K562 (cell line): Measurements from ENCODE around the gene PDZRN3. TPM values are rescaled to one million over a fixed set of nuclear protein-coding genes. Genes with fewer than 3 reads are reported as not detected.

Experiments used
- ATAC-seq: fragments of 200-7000 bp; cut with Tn5 transposase; 3 replicates; pipeline ENCODE4 v1.9.1; 2020; ENCODE audit warnings: moderate library complexity
- BruUV-seq: library from RNA; stranded (reverse); fragments of 400-500 nt; replicated peaks from 2 replicates; lab custom pipeline; 2021; lab: Mats Ljungman, UMichigan
- CTCF ChIA-PET: fragments of 300-600 bp; formaldehyde crosslinking; extraction: SDS; loops from one replicate; lab custom pipeline; 2021; ENCODE audit warnings: low intra/inter-chr PET ratio; lab: Yijun Ruan, JAX
- POLR2A ChIA-PET: fragments of 300-600, 350-650 bp; sonication (Branson Sonifier 250); formaldehyde crosslinking; extraction: SDS; loops from one replicate; lab custom pipeline; 2021; ENCODE audit warnings: antibody characterized with exemption, inconsistent platforms; lab: Yijun Ruan, JAX
- DNase-seq, 4 experiments: peaks; one replicate each; pipeline versions ENCODE4 v3.0.0 to v3.0.0-alpha.2; 2011 to 2018; ENCODE audit warnings: low spot score in 3 of 4, mixed read lengths in 3 of 4; ENCODE audit errors: extremely low read depth in 1 of 4
- FAIRE-seq: peaks from 2 replicates; lab custom pipeline; 2011; peaks lifted over from hg19 to GRCh38; lab: Jason Lieb, UNC
- H2AFZ ChIP-seq: 2 replicates; pipeline ENCODE4 v1.6.0; 2011; ENCODE audit warnings: low read depth, low read length, control low read depth, inconsistent platforms
- H3K27ac ChIP-seq: fragments of 200-600 bp; 3 replicates; pipeline ENCODE4 v1.8.0; 2011; ENCODE audit warnings: low read depth, mild to moderate bottlenecking, control low read depth, inconsistent platforms, low read length, moderate library complexity, mixed read lengths; ENCODE audit errors: extremely low read depth
- H3K27me3 ChIP-seq, 2 experiments: fragments of 300-600 bp in 1 of 2; 2 replicates in 1 of 2; 3 replicates in 1 of 2; pipeline versions ENCODE4 v1.6.0 to v1.8.0; 2011; ENCODE audit warnings: inconsistent platforms in 2 of 2, low read length in 2 of 2, mild to moderate bottlenecking in 1 of 2, mixed read lengths in 1 of 2, moderate library complexity in 1 of 2; ENCODE audit not compliant: control insufficient read depth in 2 of 2, insufficient read depth in 2 of 2
- H3K36me3 ChIP-seq: fragments of 300-600 bp; 3 replicates; pipeline ENCODE4 v1.8.0; 2011; ENCODE audit warnings: mild to moderate bottlenecking, low read length, inconsistent platforms; ENCODE audit not compliant: control insufficient read depth, insufficient read depth
- H3K4me1 ChIP-seq, 2 experiments: fragments of 200-600 bp in 1 of 2; replicated peaks in 1 of 2; 2 replicates in 1 of 2; 3 replicates in 1 of 2; pipeline versions ENCODE4 v1.5.1 to v1.8.0; 2011; ENCODE audit warnings: inconsistent platforms in 2 of 2, low read length in 2 of 2, mild to moderate bottlenecking in 1 of 2, mixed read lengths in 1 of 2, moderate library complexity in 1 of 2; ENCODE audit not compliant: control insufficient read depth in 2 of 2, insufficient read depth in 2 of 2
- H3K4me2 ChIP-seq: 2 replicates; pipeline ENCODE4 v1.6.1; 2011; ENCODE audit warnings: low read length, control low read depth, inconsistent platforms, mixed read lengths; ENCODE audit not compliant: insufficient read depth
- H3K4me3 ChIP-seq: fragments of 200-600 bp; sonication (generic), shearing (Covaris generic); 2 replicates; pipeline ENCODE4 v1.5.1; 2016; ENCODE audit warnings: control low read depth, inconsistent platforms
- H3K79me2 ChIP-seq: fragments of 200-600 bp; 3 replicates; pipeline ENCODE4 v1.8.0; 2011; ENCODE audit warnings: low read length, inconsistent platforms; ENCODE audit not compliant: control insufficient read depth, insufficient read depth
- H3K9ac ChIP-seq, 2 experiments: 2 replicates each; pipeline versions ENCODE4 v1.6.0 to v1.6.1; 2011; ENCODE audit warnings: low read depth in 2 of 2, low read length in 2 of 2, control low read depth in 1 of 2, inconsistent platforms in 1 of 2, mild to moderate bottlenecking in 1 of 2, mixed read lengths in 1 of 2; ENCODE audit not compliant: insufficient read depth in 1 of 2
- H3K9me1 ChIP-seq: one replicate; pipeline ENCODE4 v1.6.0; 2011; ENCODE audit warnings: inconsistent platforms, mild to moderate bottlenecking, low read length, moderate library complexity; ENCODE audit not compliant: control insufficient read depth, insufficient read depth
- H3K9me3 ChIP-seq: replicated peaks from 2 replicates; pipeline ENCODE4 v1.5.1; 2011; ENCODE audit warnings: low read depth, low read length, inconsistent platforms; ENCODE audit not compliant: control insufficient read depth, insufficient read depth
- H4K20me1 ChIP-seq: replicated peaks from 2 replicates; pipeline ENCODE4 v1.6.1; 2011; ENCODE audit warnings: low read length, inconsistent platforms, mixed read lengths; ENCODE audit not compliant: control insufficient read depth, insufficient read depth
- CHCHD3 ChIP-seq: fragments of 250-450 bp; sonication (Bioruptor Pico); IDR thresholded peaks from 2 replicates; pipeline ENCODE4 v2.1.2; 2022; ENCODE audit warnings: mild to moderate bottlenecking
- FOXM1 ChIP-seq, 2 experiments: fragments of 450-650 bp in 1 of 2; sonication (generic) in 1 of 2; formaldehyde crosslinking in 1 of 2; IDR thresholded peaks; 2 replicates each; pipeline versions ENCODE4 v1.6.1 to v1.9.0; 2017 to 2022; ENCODE audit warnings: low read depth in 2 of 2, mild to moderate bottlenecking in 2 of 2, missing genetic modification reagents in 1 of 2, moderate library complexity in 1 of 2
- HNRNPH1 ChIP-seq: fragments of 200-400 bp; formaldehyde crosslinking; optimal IDR thresholded peaks from 2 replicates; pipeline ENCODE3; 2017; ENCODE audit warnings: low read depth, mild to moderate bottlenecking, low read length, moderate library complexity
- KHSRP ChIP-seq: fragments of 450-650 bp; IDR thresholded peaks from 2 replicates; pipeline ENCODE4 v1.6.1; 2017
- RNF219 ChIP-seq: fragments of 250-450 bp; sonication (Bioruptor Pico); IDR thresholded peaks from 2 replicates; pipeline ENCODE4 v1.5.0; 2022; ENCODE audit warnings: mild to moderate bottlenecking
- SETDB1 ChIP-seq: IDR thresholded peaks from one replicate; pipeline ENCODE4 v1.6.1; 2012; ENCODE audit warnings: low read length, control low read depth, inconsistent platforms
- TAL1 ChIP-seq: fragments of 450-650 bp; IDR thresholded peaks from 2 replicates; pipeline ENCODE4 v1.6.1; 2016; ENCODE audit warnings: mild to moderate bottlenecking
- TRIM28 ChIP-seq: fragments of 450-650 bp; IDR thresholded peaks from 2 replicates; pipeline ENCODE4 v1.6.1; 2017
- USF1 ChIP-seq: sonication (generic); formaldehyde crosslinking; IDR thresholded peaks from 2 replicates; pipeline ENCODE4 v1.9.0; 2022; ENCODE audit warnings: mild to moderate bottlenecking, missing genetic modification reagents
- USF2 ChIP-seq: sonication (generic); formaldehyde crosslinking; IDR thresholded peaks from 2 replicates; pipeline ENCODE4 v1.5.0; 2020; ENCODE audit warnings: missing genetic modification reagents
- ZBTB2 ChIP-seq: fragments of 450-650 bp; IDR thresholded peaks from 2 replicates; pipeline ENCODE4 v1.6.1; 2016; ENCODE audit warnings: antibody characterized with exemption
- ZNF699 ChIP-seq: fragments of 250-450 bp; sonication (Bioruptor Pico); IDR thresholded peaks from 2 replicates; pipeline ENCODE4 v1.8.0; 2021; ENCODE audit warnings: mild to moderate bottlenecking, moderate library complexity; ENCODE audit not compliant: insufficient replicate concordance
- WGBS: fragments of 100-300 bp; shearing (Covaris generic); methylation state at CpG from one replicate; pipeline ENCODE4 v1.1.6; 2016; ENCODE audit warnings: low coverage, mixed read lengths; ENCODE audit not compliant: insufficient coverage; ENCODE audit errors: missing lambda C conversion rate; 5-methylcytosine and 5-hydroxymethylcytosine counted together
- in situ Hi-C: fragments of 300-500 bp; cut with MboI; formaldehyde crosslinking; loops from 4 replicates; pipeline ENCODE4 v1.15.0; 2018; ENCODE audit warnings: inconsistent platforms, mixed read lengths
- intact Hi-C: fragments of 100-400 bp; cut with micrococcal nuclease; formaldehyde crosslinking; loops from 2 replicates; pipeline ENCODE4 v1.14.2; 2022
- polyA plus RNA-seq, 8 experiments: library from polyadenylated mRNA; depleted of rRNA in 4 of 8; stranded (reverse) in 5 of 8; unstranded in 3 of 8; fragments of >200 nt; fragmentation: Nextera tagmentation in 2 of 8; fragmentation: Illumina TruSeq in 1 of 8; extraction: Ambion mirVana in 2 of 8; extraction: Trizol in 1 of 8; gene quantifications; 2 replicates each; pipeline versions ENCODE4 v1.2.1 to v1.2.3, GENCODE V29; 2011 to 2014; ENCODE audit warnings: inconsistent platforms in 1 of 8, missing spikeins in 1 of 8
- total RNA-seq, 7 experiments: library from RNA; depleted of rRNA in 6 of 7; stranded (reverse); fragments of >200 nt in 6 of 7; fragmentation: Illumina TruSeq in 2 of 7; extraction: Trizol in 2 of 7; gene quantifications; 2 replicates each; pipeline versions ENCODE4 v1.2.1 to v1.2.3, GENCODE V29; 2011 to 2021; ENCODE audit warnings: low replicate concordance in 1 of 7

PDZRN3 gene
- total and polyA plus RNA-seq, 9 of the 15 experiments (the other 6 are each of a cell fraction or from before 2014, with no cell fraction given): 0.16 TPM; not detected in 8

GRCh38 chr3:73557986-73558726 is 66.6 kb downstream of the PDZRN3 start:
- H3K9ac ChIP-seq: no peak overlapping the region
- no peaks in the 10 kb centered on the region for H4K20me1 ChIP-seq
- no peaks in the 10 kb centered on the region for H3K27me3 ChIP-seq
- DNase-seq (no peak), FAIRE-seq (no peak), ATAC-seq (no peak)
- H3K4me2 ChIP-seq: no peak overlapping the region
- H3K27ac ChIP-seq: no peak overlapping the region
- H3K4me3 ChIP-seq: no peak overlapping the region
- no peaks in the 10 kb centered on the region for H3K79me2 ChIP-seq
- 0% methylated on average over 3 of the region's 3 CpGs for WGBS
- H3K36me3 ChIP-seq: no peaks in the 10 kb centered on the region
- CTCF ChIA-PET: no interaction called here
- H3K9me1 ChIP-seq: no peaks in the 10 kb centered on the region
- BruUV-seq: no TSS peak
- POLR2A ChIA-PET: no interaction called here
- no peak for TF ChIP-seq USF1 (CRISPR knock-in tag)
- no peak for TF ChIP-seq ZNF699 (CRISPR knock-in tag)
- TF ChIP-seq TAL1: no peak
- TF ChIP-seq KHSRP: no peak
- TF ChIP-seq TRIM28: no peak
- TF ChIP-seq USF2 (CRISPR knock-in tag): no peak
- TF ChIP-seq HNRNPH1: no peak
- TF ChIP-seq SETDB1: no peak
- no peak for TF ChIP-seq FOXM1 (IDR thresholded peaks at IDR 0.05; ENCODE audit: low read depth)
- no peak for TF ChIP-seq FOXM1 (CRISPR knock-in tag; IDR thresholded peaks at IDR 0.05; ENCODE audit: low read depth)
- TF ChIP-seq ZBTB2: no peak
- TF ChIP-seq CHCHD3 (CRISPR knock-in tag): no peak
- TF ChIP-seq RNF219 (CRISPR knock-in tag): no peak
- TF ChIP-seq, all 486 proteins: peak for 0
- in situ Hi-C loops: no loop called here
- no peaks in the 10 kb centered on the region for H3K4me1 ChIP-seq
- no peaks in the 10 kb centered on the region for H3K9me3 ChIP-seq
- intact Hi-C loops: no loop called here
- H2AFZ ChIP-seq: no peak overlapping the region
